DND-41 (cell line): Measurements from ENCODE around the gene MYADM.

Source experiments
- EZH2 ChIP-seq: IDR thresholded peaks from 3 replicates; pipeline ENCODE4 v1.6.1; 2012; ENCODE audit warnings: borderline replicate concordance, low read depth, mild to moderate bottlenecking, moderate library complexity, low read length, inconsistent platforms; ENCODE audit not compliant: severe bottlenecking
- TF ChIP-seq, protein P1 (sequence below): IDR thresholded peaks from 2 replicates; pipeline ENCODE4 v1.5.1; 2012; ENCODE audit warnings: borderline replicate concordance, low read length, moderate library complexity, mild to moderate bottlenecking; ENCODE audit not compliant: poor library complexity, severe bottlenecking; ENCODE audit errors: extremely low read depth

DNA sequence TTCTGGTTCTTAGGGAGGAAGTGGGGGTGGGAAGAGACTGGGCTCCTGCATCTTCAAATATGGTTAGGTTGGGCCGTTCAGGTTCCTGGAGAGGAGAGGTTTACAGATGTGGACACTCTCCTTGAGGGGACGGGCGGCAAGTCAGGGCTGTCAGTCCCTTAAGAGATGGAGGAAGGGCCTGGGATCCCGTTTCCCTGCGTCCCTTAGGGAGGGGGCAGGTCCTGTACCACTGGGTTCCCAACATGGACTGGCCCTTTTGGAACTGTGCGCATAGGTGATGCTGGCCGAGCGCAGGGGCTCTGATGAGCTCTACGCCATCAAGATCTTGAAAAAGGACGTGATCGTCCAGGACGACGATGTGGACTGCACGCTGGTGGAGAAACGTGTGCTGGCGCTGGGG is 30.5 kb downstream of the MYADM start:
- TF ChIP-seq, protein P1, sequence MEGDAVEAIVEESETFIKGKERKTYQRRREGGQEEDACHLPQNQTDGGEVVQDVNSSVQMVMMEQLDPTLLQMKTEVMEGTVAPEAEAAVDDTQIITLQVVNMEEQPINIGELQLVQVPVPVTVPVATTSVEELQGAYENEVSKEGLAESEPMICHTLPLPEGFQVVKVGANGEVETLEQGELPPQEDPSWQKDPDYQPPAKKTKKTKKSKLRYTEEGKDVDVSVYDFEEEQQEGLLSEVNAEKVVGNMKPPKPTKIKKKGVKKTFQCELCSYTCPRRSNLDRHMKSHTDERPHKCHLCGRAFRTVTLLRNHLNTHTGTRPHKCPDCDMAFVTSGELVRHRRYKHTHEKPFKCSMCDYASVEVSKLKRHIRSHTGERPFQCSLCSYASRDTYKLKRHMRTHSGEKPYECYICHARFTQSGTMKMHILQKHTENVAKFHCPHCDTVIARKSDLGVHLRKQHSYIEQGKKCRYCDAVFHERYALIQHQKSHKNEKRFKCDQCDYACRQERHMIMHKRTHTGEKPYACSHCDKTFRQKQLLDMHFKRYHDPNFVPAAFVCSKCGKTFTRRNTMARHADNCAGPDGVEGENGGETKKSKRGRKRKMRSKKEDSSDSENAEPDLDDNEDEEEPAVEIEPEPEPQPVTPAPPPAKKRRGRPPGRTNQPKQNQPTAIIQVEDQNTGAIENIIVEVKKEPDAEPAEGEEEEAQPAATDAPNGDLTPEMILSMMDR = no peak
- TF ChIP-seq EZH2 = no peak
